Heart right ventricle (tissue), 16 donors: Measurements from ENCODE around the gene SLC23A2. TPM values are rescaled to one million over a fixed set of nuclear protein-coding genes. Genes with fewer than 3 reads are reported as not detected.

Experiments
- ATAC-seq, 8 donors: fragments of 200-7000 bp; cut with Tn5 transposase; one replicate each; pipeline ENCODE4 v1.9.1; 2020; ENCODE audit warnings: mild to moderate bottlenecking in 8 of 8, moderate library complexity in 8 of 8, moderate number of reproducible peaks in 1 of 8
- DNase-seq, 2 donors: peaks; one replicate each; pipeline ENCODE4 v3.0.0-alpha.2; 2020
- H3K27ac ChIP-seq, 10 donors: fragments of 200-600 bp; sonication (generic) in 2 of 10; one replicate each; pipeline versions ENCODE4 v1.5.0 to v1.8.0; 2020 to 2022; ENCODE audit warnings: mild to moderate bottlenecking in 3 of 10
- H3K27me3 ChIP-seq, 7 donors: fragments of 200-600 bp; one replicate each; pipeline ENCODE4 v1.8.0; 2021 to 2022; ENCODE audit warnings: mild to moderate bottlenecking in 2 of 7
- H3K36me3 ChIP-seq, 9 donors: fragments of 200-600 bp; sonication (generic) in 1 of 9; one replicate each; pipeline versions ENCODE4 v1.5.0 to v1.8.0; 2020 to 2022; ENCODE audit warnings: mild to moderate bottlenecking in 2 of 9
- H3K4me1 ChIP-seq, 9 donors: fragments of 200-600 bp; sonication (generic) in 1 of 9; one replicate each; pipeline versions ENCODE4 v1.5.0 to v1.8.0; 2020 to 2022; ENCODE audit warnings: mild to moderate bottlenecking in 4 of 9
- H3K4me3 ChIP-seq, 10 donors: fragments of 200-600 bp; sonication (generic) in 2 of 10; one replicate each; pipeline versions ENCODE4 v1.5.0 to v1.8.0; 2020 to 2022; ENCODE audit warnings: mild to moderate bottlenecking in 7 of 10, moderate library complexity in 2 of 10
- H3K9me3 ChIP-seq, 11 donors: fragments of 200-600 bp in 10 of 11; sonication (generic) in 2 of 11; one replicate each; pipeline versions ENCODE4 v1.5.0 to v1.8.0; 2013 to 2022; ENCODE audit warnings: mild to moderate bottlenecking in 2 of 11, control low read depth in 1 of 11, moderate library complexity in 1 of 11
- WGBS, 2 donors: extraction: QIAGEN DNeasy Blood & Tissue Kit; methylation state at CpG; one replicate each; pipeline ENCODE4 v1.1.7; 2013; ENCODE audit warnings: inconsistent platforms in 1 of 2; 5-methylcytosine and 5-hydroxymethylcytosine counted together
- intact Hi-C, 10 donors: fragments of 100-400 bp; cut with DNase I; formaldehyde crosslinking; loops; one replicate each; pipeline versions ENCODE4 v1.11.1 to v1.14.2; 2022
- polyA plus RNA-seq, 2 donors: library from polyadenylated mRNA; stranded (reverse); fragments of 200-250 nt; gene quantifications; one replicate each; pipeline ENCODE4 v1.2.3, GENCODE V29; 2013
- total RNA-seq, 10 donors: library from RNA; stranded (reverse); fragmentation: NEBNext Ultra II Directional in 3 of 10; extraction: Animal tissue kit (Norgen Biotek cat#: 25700) in 3 of 10; gene quantifications; one replicate each; pipeline versions ENCODE4 v1.2.1 to v1.2.4, GENCODE V29; 2021 to 2023
- TF ChIP-seq, protein P1 (sequence below), 9 donors: fragments of 200-600 bp; sonication (generic) in 2 of 9; IDR thresholded peaks; one replicate each; pipeline versions ENCODE4 v1.5.0 to v1.8.0; 2021 to 2022; ENCODE audit warnings: antibody characterized with exemption in 9 of 9, mild to moderate bottlenecking in 5 of 9, moderate library complexity in 1 of 9
- donor health status: Arrhythmogenic right ventricular cardiomyopathy.
- donor health status: ischemic (EF 13 %, LVEDD 7.1; RV severe dilation, severe dysfunction).
- donor health status: healthy with polysubstance abuse.
- donor health status: DM: no; HTN: yes; CAD: no.
- donor health status: DM: no; HTN: no; CAD: no.
- donor health status: ischemic (EF 25% LVEDD 6.9; RV normal size, moderate dysfunction).
- donor health status: ischemic (EF 25% LVEDD 5.7; RV mildly dilated, moderate dysfunction).
- donor health status: healthy.
- donor health status: DM: yes; HTN: yes; CAD: no.
- donor health status: Ischemic cardiomyopathy.
- donor health status: ischemic (EF 35%, LVEDD 5.7; RV mildly dilated, moderate dysfunction).
- donor health status: nonischemic (EF 11% LVEDD 7.7; RV severe dilation, severe dysfunction).
- donor health status: DM: yes; HTN: yes; CAD: no.
- donor health status: PGD.
- donor health status: ischemic (EF 29% LVEDD 5.4; RV normal size, mild dysfunction).
- donor health status: nonischemic (EF 23%, LVEDD 6.1; RV moderate dilation, normal function).

Gene SLC23A2
- total and polyA plus RNA-seq, 12 donors = 2.0 to 12.3 (median 6.9) TPM

- H3K4me3 ChIP-seq = peak overlapping the region; percentile 65 to 96 (median 88)
- H3K9me3 ChIP-seq = no peaks in the 10 kb centered on the region
- no peaks in the 10 kb centered on the region for H3K36me3 ChIP-seq
- intact Hi-C loops = loop anchor here in 2 of 10 donors (10.0 kb wide), 2 partner anchors 84 to 94 kb away; no protein-coding TSS in a partner anchor
- peak; percentile 22 to 79 (median 71) for ATAC-seq
- peak; percentile 36 to 41 for DNase-seq
- TF ChIP-seq, protein P1, sequence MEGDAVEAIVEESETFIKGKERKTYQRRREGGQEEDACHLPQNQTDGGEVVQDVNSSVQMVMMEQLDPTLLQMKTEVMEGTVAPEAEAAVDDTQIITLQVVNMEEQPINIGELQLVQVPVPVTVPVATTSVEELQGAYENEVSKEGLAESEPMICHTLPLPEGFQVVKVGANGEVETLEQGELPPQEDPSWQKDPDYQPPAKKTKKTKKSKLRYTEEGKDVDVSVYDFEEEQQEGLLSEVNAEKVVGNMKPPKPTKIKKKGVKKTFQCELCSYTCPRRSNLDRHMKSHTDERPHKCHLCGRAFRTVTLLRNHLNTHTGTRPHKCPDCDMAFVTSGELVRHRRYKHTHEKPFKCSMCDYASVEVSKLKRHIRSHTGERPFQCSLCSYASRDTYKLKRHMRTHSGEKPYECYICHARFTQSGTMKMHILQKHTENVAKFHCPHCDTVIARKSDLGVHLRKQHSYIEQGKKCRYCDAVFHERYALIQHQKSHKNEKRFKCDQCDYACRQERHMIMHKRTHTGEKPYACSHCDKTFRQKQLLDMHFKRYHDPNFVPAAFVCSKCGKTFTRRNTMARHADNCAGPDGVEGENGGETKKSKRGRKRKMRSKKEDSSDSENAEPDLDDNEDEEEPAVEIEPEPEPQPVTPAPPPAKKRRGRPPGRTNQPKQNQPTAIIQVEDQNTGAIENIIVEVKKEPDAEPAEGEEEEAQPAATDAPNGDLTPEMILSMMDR (IDR thresholded peaks at IDR 0.05) = no peak
- WGBS, 2 donors = 3 to 5% methylated on average over 39 to 53 of the region's 53 CpGs
- H3K27ac ChIP-seq = peak overlapping the region in 5 of 10 donors; percentile 10 to 67 (median 41)
- peaks cover 5 to 33% (median 12%) of the 10 kb centered on the region in 9 donors for H3K4me1 ChIP-seq
- no peaks in the 10 kb centered on the region for H3K27me3 ChIP-seq
Observed at GRCh38 chr20:5000263-5001173, 792 bp downstream of the SLC23A2 start.

GRCh38 chr20:4999788-5000187 is 1.5 kb downstream of the SLC23A2 start:
- no peak for DNase-seq
- ATAC-seq = no peak
- intact Hi-C loops = loop anchor here in 2 of 10 donors (10.0 kb wide), 2 partner anchors 85 to 95 kb away; no protein-coding TSS in a partner anchor
- peak overlapping the region in 8 of 10 donors; percentile 65 to 96 (median 88) for H3K4me3 ChIP-seq
- H3K36me3 ChIP-seq = no peaks in the 10 kb centered on the region
- H3K27me3 ChIP-seq = no peaks in the 10 kb centered on the region
- no peak overlapping the region for H3K27ac ChIP-seq
- H3K9me3 ChIP-seq = no peaks in the 10 kb centered on the region
- TF ChIP-seq, protein P1 (IDR thresholded peaks at IDR 0.05) = no peak
- 84 to 92% methylated on average over 1 of the region's 1 CpG for WGBS, 2 donors
- peaks cover 5 to 33% (median 12%) of the 10 kb centered on the region in 9 donors for H3K4me1 ChIP-seq

GRCh38 chr20:4998160-4998651 is 3.1 kb downstream of the SLC23A2 start:
- H3K27me3 ChIP-seq = no peaks in the 10 kb centered on the region
- no peaks in the 10 kb centered on the region for H3K36me3 ChIP-seq
- no peak overlapping the region for H3K27ac ChIP-seq
- 87 to 88% methylated on average over 5 of the region's 5 CpGs for WGBS, 2 donors
- no peak for ATAC-seq
- H3K4me3 ChIP-seq = no peak overlapping the region
- TF ChIP-seq, protein P1 (IDR thresholded peaks at IDR 0.05) = no peak
- peaks cover 5 to 33% (median 12%) of the 10 kb centered on the region in 9 donors for H3K4me1 ChIP-seq
- DNase-seq = no peak
- H3K9me3 ChIP-seq = no peaks in the 10 kb centered on the region
- intact Hi-C loops = no loop called here

- TF ChIP-seq, protein P1 (IDR thresholded peaks at IDR 0.05) = no peak
- Histone ChIP-seq H3K27me3 (no peaks in the 10 kb centered on the region), H3K9me3 (no peaks in the 10 kb centered on the region), H3K4me1 (peaks cover 5 to 33% (median 12%) of the 10 kb centered on the region in 9 donors), H3K4me3 (no peak overlapping the region), H3K36me3 (no peaks in the 10 kb centered on the region), H3K27ac (no peak overlapping the region)
- WGBS, 2 donors = 93% methylated on average over 2 of the region's 2 CpGs
- no peak for ATAC-seq
- intact Hi-C loops = no loop called here
- DNase-seq = no peak
Observed at GRCh38 chr20:4997222-4997621, 4.1 kb downstream of the SLC23A2 start.
